Thoracic aorta (tissue), 2 donors: ENCODE results near the gene SCN11A. TPM values are rescaled to one million over a fixed set of nuclear protein-coding genes. Genes with fewer than 3 reads are reported as not detected.

Experiments used
- ATAC-seq: fragments of 150-250 bp; one replicate; pipeline ENCODE4 v1.8.0; 2017; ENCODE audit warnings: low read depth; ENCODE audit not compliant: insufficient number of reproducible peaks, low FRiP score
- DNase-seq: peaks from one replicate; pipeline ENCODE4 v3.0.0-alpha.2; 2020; ENCODE audit warnings: low spot score
- H3K27ac ChIP-seq, 2 donors: fragments of 200-600 bp; sonication (generic); 1 replicate in 1 of 2; 2 replicates in 1 of 2; pipeline ENCODE4 v1.5.1; 2016; ENCODE audit warnings: mild to moderate bottlenecking in 2 of 2, moderate library complexity in 2 of 2
- H3K27me3 ChIP-seq: fragments of 200-600 bp; sonication (generic); replicated peaks from 2 replicates; pipeline ENCODE4 v1.6.0; 2016; ENCODE audit warnings: mild to moderate bottlenecking; ENCODE audit not compliant: insufficient read depth
- H3K36me3 ChIP-seq: fragments of 200-600 bp; sonication (generic); one replicate; pipeline ENCODE4 v1.5.1; 2016
- H3K4me1 ChIP-seq, 2 donors: fragments of 200-600 bp; sonication (generic); 1 replicate in 1 of 2; 2 replicates in 1 of 2; pipeline versions ENCODE4 v1.5.1 to v1.6.0; 2016; ENCODE audit warnings: low read depth in 2 of 2, mild to moderate bottlenecking in 1 of 2; ENCODE audit not compliant: control insufficient read depth in 1 of 2
- H3K4me3 ChIP-seq: fragments of 200-600 bp; sonication (generic); 2 replicates; pipeline ENCODE4 v1.5.1; 2016; ENCODE audit warnings: mild to moderate bottlenecking
- H3K9me3 ChIP-seq: fragments of 200-600 bp; sonication (generic); 2 replicates; pipeline ENCODE4 v1.5.1; 2016
- total RNA-seq, 2 donors: library from RNA; depleted of rRNA; stranded (reverse); fragments of >200 nt; gene quantifications; one replicate each; pipeline versions ENCODE4 v1.1.0 to v1.2.3, GENCODE V29; 2016
- TF ChIP-seq, protein P1 (sequence below): fragments of 200-600 bp; sonication (generic); IDR thresholded peaks from one replicate; pipeline ENCODE4 v1.5.1; 2019; ENCODE audit warnings: antibody characterized with exemption

SCN11A gene
- total RNA-seq, 2 donors from 2014 or later, result 0.07 TPM; not detected in 1

- no peak overlapping the region for H3K27ac ChIP-seq
Measured at GRCh38 chr3:39029556-39029955, 22.2 kb downstream of the SCN11A start.

GRCh38 chr3:39028546-39028945 lies 23.2 kb downstream of the SCN11A start:
- Histone ChIP-seq H3K4me1 (no peaks in the 10 kb centered on the region), H3K27me3 (no peaks in the 10 kb centered on the region), H3K36me3 (no peaks in the 10 kb centered on the region), H3K4me3 (no peak overlapping the region), H3K9me3 (no peaks in the 10 kb centered on the region), H3K27ac (no peak overlapping the region)
- ATAC-seq, result no peak
- DNase-seq, result no peak
- TF ChIP-seq, protein P1, sequence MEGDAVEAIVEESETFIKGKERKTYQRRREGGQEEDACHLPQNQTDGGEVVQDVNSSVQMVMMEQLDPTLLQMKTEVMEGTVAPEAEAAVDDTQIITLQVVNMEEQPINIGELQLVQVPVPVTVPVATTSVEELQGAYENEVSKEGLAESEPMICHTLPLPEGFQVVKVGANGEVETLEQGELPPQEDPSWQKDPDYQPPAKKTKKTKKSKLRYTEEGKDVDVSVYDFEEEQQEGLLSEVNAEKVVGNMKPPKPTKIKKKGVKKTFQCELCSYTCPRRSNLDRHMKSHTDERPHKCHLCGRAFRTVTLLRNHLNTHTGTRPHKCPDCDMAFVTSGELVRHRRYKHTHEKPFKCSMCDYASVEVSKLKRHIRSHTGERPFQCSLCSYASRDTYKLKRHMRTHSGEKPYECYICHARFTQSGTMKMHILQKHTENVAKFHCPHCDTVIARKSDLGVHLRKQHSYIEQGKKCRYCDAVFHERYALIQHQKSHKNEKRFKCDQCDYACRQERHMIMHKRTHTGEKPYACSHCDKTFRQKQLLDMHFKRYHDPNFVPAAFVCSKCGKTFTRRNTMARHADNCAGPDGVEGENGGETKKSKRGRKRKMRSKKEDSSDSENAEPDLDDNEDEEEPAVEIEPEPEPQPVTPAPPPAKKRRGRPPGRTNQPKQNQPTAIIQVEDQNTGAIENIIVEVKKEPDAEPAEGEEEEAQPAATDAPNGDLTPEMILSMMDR, result no peak

More at GRCh38 chr3:39029556-39029955, 22.2 kb downstream of the SCN11A start:
- Histone ChIP-seq H3K27me3 (no peaks in the 10 kb centered on the region), H3K36me3 (no peaks in the 10 kb centered on the region), H3K9me3 (no peaks in the 10 kb centered on the region), H3K4me3 (no peak overlapping the region), H3K4me1 (no peaks in the 10 kb centered on the region)
- TF ChIP-seq, protein P1, result no peak
- ATAC-seq, result no peak
- no peak for DNase-seq

DNA sequence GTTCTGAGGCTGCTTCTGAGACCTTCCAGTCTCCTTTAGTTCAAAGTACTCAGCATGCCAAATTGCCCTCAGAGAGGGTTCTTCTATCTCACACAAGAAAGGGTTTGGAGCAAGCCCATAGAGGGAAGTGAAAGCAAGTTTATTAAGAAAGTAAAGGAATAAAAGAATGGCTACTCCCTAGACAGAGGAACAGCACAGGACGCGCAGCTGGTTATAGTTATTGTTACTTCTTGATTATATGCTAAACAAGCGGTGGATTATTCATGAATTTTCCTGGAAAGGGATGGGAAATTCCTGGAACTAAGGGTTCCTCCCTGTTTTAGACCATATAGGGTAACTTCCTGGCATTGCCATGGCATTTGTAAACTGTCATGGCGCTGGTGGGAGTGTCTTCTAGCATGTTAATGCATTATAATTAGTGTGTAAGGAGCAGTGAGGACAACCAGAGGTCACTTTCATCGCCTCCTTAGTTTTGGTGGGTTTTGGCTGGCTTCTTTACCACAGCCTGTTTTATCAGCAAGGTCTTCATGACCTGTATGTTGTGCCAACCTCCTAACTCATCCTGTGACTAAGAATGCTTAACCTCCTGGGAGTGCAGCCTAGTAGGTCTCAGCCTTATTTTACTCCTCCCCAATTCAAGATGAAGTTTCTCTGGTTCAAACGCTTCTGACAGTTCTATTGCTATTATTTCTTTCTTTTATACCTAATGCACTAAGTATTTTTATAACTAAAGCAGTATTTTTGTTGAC lies 26.3 kb downstream of the SCN11A start:
- ATAC-seq, result no peak
- TF ChIP-seq, protein P1, result no peak

DNA sequence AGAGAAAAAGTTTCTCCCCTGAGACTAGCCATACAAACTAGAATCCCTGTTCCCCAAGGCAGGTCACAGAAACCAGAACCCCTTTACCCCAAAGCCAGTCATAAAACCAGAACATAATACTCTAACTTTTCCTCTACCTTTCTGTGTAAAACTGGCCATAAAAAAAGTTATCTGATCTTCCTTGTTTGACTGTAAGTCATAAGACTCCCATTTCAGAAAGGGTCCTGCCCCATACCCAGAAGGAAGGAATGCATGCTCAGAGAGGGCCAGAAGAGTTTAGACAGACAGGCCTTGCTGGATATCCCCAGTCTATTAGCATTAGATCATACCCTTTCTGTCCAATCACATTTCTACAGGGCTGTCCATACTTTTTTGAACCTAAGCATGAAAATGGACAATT lies 27.2 kb downstream of the SCN11A start:
- Histone ChIP-seq H3K27ac (no peak overlapping the region), H3K27me3 (no peaks in the 10 kb centered on the region)
- ATAC-seq, result no peak

More for the DNA sequence above, 26.3 kb downstream of the SCN11A start:
- Histone ChIP-seq H3K9me3 (no peaks in the 10 kb centered on the region), H3K36me3 (no peaks in the 10 kb centered on the region), H3K27ac (no peak overlapping the region), H3K27me3 (no peaks in the 10 kb centered on the region), H3K4me1 (no peaks in the 10 kb centered on the region), H3K4me3 (no peak overlapping the region)
- DNase-seq, result no peak

GRCh38 chr3:39022286-39022630 lies 29.5 kb downstream of the SCN11A start:
- TF ChIP-seq, protein P1, result no peak
- H3K9me3 ChIP-seq, result no peaks in the 10 kb centered on the region
- no peak overlapping the region for H3K27ac ChIP-seq
- no peak for DNase-seq
- ATAC-seq, result no peak
- no peaks in the 10 kb centered on the region for H3K27me3 ChIP-seq
- H3K36me3 ChIP-seq, result no peaks in the 10 kb centered on the region
- H3K4me1 ChIP-seq, result no peaks in the 10 kb centered on the region
- no peak overlapping the region for H3K4me3 ChIP-seq

More for the DNA sequence above, 27.2 kb downstream of the SCN11A start:
- no peaks in the 10 kb centered on the region for H3K9me3 ChIP-seq
- H3K36me3 ChIP-seq, result no peaks in the 10 kb centered on the region
- no peaks in the 10 kb centered on the region for H3K4me1 ChIP-seq
- DNase-seq, result no peak
- TF ChIP-seq, protein P1, result no peak
- no peak overlapping the region for H3K4me3 ChIP-seq
